Omental fat pad (tissue), 4 donors: Measurements from ENCODE around the gene PRKAG2. TPM values are rescaled to one million over a fixed set of nuclear protein-coding genes. Genes with fewer than 3 reads are reported as not detected.

Source experiments
- ATAC-seq: fragments of 150-250 bp; one replicate; pipeline ENCODE4 v1.9.1; 2016; ENCODE audit warnings: mild to moderate bottlenecking, moderate library complexity; ENCODE audit not compliant: low FRiP score
- DNase-seq: peaks from one replicate; pipeline ENCODE4 v3.0.0-alpha.2; 2019; ENCODE audit warnings: low spot score
- total RNA-seq, 4 donors: library from RNA; depleted of rRNA; stranded (reverse); fragments of >200 nt; gene quantifications; one replicate each; pipeline ENCODE4 v1.1.0, GENCODE V29; 2016
- TF ChIP-seq, protein P1 (sequence below), 3 donors: fragments of 450-650 bp; IDR thresholded peaks; one replicate each; pipeline ENCODE4 v1.5.1; 2016 to 2017; ENCODE audit warnings: antibody characterized with exemption in 3 of 3, mild to moderate bottlenecking in 3 of 3, moderate library complexity in 2 of 3

PRKAG2 gene
- total RNA-seq, 4 donors from 2014 or later, result 31.6 to 49.5 (median 36.9) TPM

- TF ChIP-seq, protein P1, sequence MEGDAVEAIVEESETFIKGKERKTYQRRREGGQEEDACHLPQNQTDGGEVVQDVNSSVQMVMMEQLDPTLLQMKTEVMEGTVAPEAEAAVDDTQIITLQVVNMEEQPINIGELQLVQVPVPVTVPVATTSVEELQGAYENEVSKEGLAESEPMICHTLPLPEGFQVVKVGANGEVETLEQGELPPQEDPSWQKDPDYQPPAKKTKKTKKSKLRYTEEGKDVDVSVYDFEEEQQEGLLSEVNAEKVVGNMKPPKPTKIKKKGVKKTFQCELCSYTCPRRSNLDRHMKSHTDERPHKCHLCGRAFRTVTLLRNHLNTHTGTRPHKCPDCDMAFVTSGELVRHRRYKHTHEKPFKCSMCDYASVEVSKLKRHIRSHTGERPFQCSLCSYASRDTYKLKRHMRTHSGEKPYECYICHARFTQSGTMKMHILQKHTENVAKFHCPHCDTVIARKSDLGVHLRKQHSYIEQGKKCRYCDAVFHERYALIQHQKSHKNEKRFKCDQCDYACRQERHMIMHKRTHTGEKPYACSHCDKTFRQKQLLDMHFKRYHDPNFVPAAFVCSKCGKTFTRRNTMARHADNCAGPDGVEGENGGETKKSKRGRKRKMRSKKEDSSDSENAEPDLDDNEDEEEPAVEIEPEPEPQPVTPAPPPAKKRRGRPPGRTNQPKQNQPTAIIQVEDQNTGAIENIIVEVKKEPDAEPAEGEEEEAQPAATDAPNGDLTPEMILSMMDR (IDR thresholded peaks at IDR 0.05), result no peak
- ATAC-seq (no peak), DNase-seq (no peak)
Observed at GRCh38 chr7:151637781-151638261, 239.1 kb downstream of the PRKAG2 start.

DNA sequence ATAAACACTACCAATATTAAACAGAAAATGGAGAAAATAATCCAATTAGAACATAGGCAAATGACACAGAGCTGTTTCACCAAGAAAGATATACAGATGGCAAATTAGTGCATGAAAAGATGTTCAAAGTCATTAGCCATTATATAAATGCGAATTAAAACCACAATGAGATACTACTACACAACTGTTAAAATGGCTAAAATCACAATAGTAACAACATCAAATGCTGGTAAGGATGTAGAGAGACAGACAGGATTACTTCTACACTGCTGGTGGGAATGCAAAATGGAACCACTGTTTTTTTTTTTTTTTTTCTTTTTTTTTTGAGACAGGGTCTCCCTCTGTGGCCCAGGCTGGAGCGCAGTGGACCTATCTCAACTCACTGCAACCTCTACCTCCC, 242.3 kb downstream of the PRKAG2 start:
- TF ChIP-seq, protein P1 (IDR thresholded peaks at IDR 0.05), result no peak
- ATAC-seq (no peak), DNase-seq (no peak)

DNA sequence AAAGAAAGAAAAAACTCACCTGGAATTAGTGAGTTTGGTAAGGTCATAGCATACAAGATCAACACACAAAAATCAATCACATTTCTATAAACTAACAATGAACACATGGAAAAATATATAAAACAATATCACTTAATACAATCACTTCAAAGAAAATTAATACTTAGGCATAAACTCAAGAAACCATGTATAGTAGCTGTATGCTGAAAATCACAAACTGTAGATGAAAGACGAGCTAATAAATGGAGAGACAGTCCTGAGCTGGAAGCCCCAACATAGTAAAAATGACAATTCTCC, 243.5 kb downstream of the PRKAG2 start:
- no peak for ATAC-seq
- TF ChIP-seq, protein P1 (IDR thresholded peaks at IDR 0.05), result no peak
- no peak for DNase-seq

DNA sequence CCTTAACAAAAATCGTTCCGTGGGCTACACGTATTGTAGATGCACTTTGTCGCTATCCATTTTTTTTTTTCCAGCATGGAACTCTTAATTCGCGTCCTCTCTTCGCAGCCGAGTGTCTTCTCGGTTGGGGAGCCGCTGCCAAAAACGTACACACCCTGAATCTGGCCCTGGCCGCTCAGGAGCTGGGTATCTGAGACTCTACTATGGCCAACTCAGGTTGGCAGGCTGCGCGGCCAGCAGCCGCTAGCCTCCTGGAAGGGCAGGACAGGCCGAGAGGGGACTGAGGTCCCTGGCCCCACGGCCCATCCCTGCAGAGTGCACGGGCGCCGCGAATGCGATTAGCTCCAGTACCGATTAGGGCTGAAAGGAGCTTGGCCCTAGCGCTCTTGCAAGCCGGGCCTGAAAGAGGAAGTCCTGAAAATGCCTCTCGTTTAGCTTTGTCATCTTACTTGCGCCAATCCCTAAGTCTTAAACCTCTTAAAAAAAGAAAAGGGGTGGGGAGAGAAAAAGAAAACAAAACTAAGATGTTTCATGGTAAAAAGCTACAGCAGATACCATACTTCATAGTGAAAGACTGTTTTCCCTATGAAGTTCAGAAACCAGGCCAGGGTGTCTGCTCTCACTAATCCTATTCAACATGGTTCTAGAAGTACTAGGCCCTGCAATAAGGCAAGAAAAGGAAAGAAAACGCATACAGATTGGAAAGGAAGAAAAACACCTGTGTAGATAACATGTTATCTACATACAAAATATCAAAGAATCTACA, 244.0 kb downstream of the PRKAG2 start:
- peak; percentile 38 for ATAC-seq
- TF ChIP-seq, protein P1 (IDR thresholded peaks at IDR 0.05), result no peak
- DNase-seq, result no peak

DNA sequence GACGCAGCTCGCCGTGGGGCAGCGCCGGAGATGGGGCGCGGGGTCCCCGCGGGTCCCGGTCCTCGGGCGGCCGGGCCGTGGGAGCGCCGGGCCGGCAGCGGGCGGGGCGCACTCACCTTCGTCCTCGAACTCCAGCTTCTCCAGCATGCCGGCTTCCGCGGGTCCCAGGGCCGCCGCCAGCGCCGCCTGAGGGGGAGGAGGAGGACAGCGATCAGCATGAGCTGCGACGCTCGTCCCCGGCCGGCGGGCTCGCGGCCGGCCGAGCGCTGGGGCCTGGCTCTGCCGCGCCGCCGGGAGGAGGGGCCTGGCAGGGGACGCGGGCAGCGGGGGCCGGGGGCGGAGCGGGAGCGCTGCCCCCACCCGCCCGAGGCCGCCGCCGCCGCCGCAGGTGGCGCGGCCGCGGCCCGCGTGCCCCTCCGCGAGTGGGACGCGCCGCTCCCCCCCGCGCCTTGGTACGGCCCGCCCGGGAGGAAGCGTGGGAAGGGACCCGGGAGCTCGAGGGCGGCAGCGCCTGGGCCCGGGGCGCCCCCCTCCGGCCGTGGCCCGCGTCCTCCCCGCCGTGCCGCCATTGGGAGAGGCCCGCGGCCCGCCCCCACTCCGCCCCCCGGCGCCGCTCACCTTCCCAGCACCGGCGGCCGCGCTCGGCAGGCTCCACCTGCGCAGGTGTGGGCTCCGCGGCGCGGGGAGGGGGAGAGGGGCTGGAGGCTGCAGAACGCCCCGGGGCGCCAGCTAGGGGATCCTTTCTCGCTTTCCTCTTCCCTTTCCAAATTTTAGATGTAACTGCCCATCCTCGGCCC, 244.8 kb downstream of the PRKAG2 start:
- TF ChIP-seq, protein P1 (IDR thresholded peaks at IDR 0.05), result no peak

DNA sequence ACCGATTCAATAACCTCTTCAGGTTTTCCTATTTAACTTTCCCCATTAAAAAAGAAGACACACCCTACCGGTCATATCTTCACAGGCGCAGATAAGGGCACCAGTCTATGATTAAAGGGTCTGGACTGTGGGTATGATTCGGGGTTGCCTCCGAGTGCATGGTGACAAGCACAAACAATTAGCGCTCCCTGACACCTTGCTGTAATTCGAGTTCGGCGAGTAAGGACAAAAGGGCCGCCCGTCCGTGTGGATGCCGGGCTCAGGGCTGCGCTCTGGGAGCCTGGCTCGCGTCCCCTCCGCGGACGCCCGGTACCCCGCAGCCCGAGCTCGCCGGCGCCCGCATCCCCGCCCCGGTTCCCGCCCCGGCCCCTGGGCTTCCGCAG, 245.4 kb downstream of the PRKAG2 start:
- TF ChIP-seq, protein P1 (IDR thresholded peaks at IDR 0.05), result no peak
- no peak for DNase-seq
- ATAC-seq, result peak; percentile 45

More for the DNA sequence above, 244.8 kb downstream of the PRKAG2 start:
- DNase-seq (peak; percentile 35), ATAC-seq (peak; percentile 95)
